H9 (cell line): Measurements from ENCODE around the gene CCDC18. TPM values are rescaled to one million over a fixed set of nuclear protein-coding genes. Genes with fewer than 3 reads are reported as not detected.
A peak's percentile ranks its signal among the peaks of the same experiment; 100 is the strongest.
"Not testable (repeated sequence)": the region's sequence is repeated elsewhere in the genome, so short reads cannot be mapped to it uniquely, and the experiment has no call there.

ENCODE experiments used
- DNase-seq: peaks from one replicate; pipeline ENCODE4 v3.0.0-alpha.2; 2017
- H2AFZ ChIP-seq: one replicate; pipeline ENCODE4 v1.6.1; 2013; ENCODE audit warnings: mild to moderate bottlenecking, low read length, control low read depth, moderate library complexity
- H2AK5ac ChIP-seq: 2 replicates; pipeline ENCODE4 v1.6.1; 2013; ENCODE audit warnings: low read length, control low read depth, mixed read lengths; ENCODE audit not compliant: insufficient read length
- H2BK120ac ChIP-seq: one replicate; pipeline ENCODE4 v1.6.1; 2013; ENCODE audit warnings: low read depth, mild to moderate bottlenecking, low read length, control low read depth, inconsistent platforms; ENCODE audit not compliant: poor library complexity, severe bottlenecking
- H2BK12ac ChIP-seq: 2 replicates; pipeline ENCODE4 v1.6.1; 2013; ENCODE audit warnings: low read length, control low read depth, mixed read lengths, low read depth; ENCODE audit not compliant: insufficient read length
- H2BK15ac ChIP-seq: 2 replicates; pipeline ENCODE4 v1.6.1; 2013; ENCODE audit warnings: low read depth, low read length, control low read depth
- H2BK20ac ChIP-seq: one replicate; pipeline ENCODE4 v1.6.1; 2013; ENCODE audit warnings: low read depth, mild to moderate bottlenecking, low read length, control low read depth, inconsistent platforms; ENCODE audit not compliant: poor library complexity, severe bottlenecking
- H2BK5ac ChIP-seq: 2 replicates; pipeline ENCODE4 v1.6.1; 2013; ENCODE audit warnings: low read length, control low read depth, mixed read lengths; ENCODE audit not compliant: insufficient read length
- H3K14ac ChIP-seq: 2 replicates; pipeline ENCODE4 v1.6.1; 2013; ENCODE audit warnings: low read length, control low read depth; ENCODE audit not compliant: insufficient read depth
- H3K18ac ChIP-seq: 2 replicates; pipeline ENCODE4 v1.6.1; 2013; ENCODE audit warnings: low read depth, mild to moderate bottlenecking, mixed read lengths, low read length, control low read depth; ENCODE audit not compliant: insufficient read length
- H3K23ac ChIP-seq: 2 replicates; pipeline ENCODE4 v1.6.1; 2013; ENCODE audit warnings: low read length, control low read depth, mixed read lengths, low read depth; ENCODE audit not compliant: insufficient read length
- H3K23me2 ChIP-seq: 2 replicates; pipeline ENCODE4 v1.6.1; 2013; ENCODE audit warnings: low read depth, mild to moderate bottlenecking, mixed read lengths, low read length, control low read depth; ENCODE audit not compliant: insufficient read length, poor library complexity, severe bottlenecking
- H3K27ac ChIP-seq: 2 replicates; pipeline ENCODE4 v1.5.1; 2013; ENCODE audit warnings: low read length, control low read depth, mixed read lengths, low read depth; ENCODE audit not compliant: insufficient read length
- H3K27me3 ChIP-seq: 2 replicates; pipeline ENCODE4 v1.6.1; 2013; ENCODE audit warnings: low read length, control low read depth, inconsistent platforms; ENCODE audit not compliant: insufficient read depth
- H3K4ac ChIP-seq: 2 replicates; pipeline ENCODE4 v1.6.1; 2013; ENCODE audit warnings: low read depth, mild to moderate bottlenecking, control low read depth, inconsistent platforms, low read length, moderate library complexity
- H3K4me1 ChIP-seq: 2 replicates; pipeline ENCODE4 v1.6.1; 2013; ENCODE audit warnings: low read length, control low read depth, inconsistent platforms; ENCODE audit not compliant: insufficient read depth
- H3K4me2 ChIP-seq: 2 replicates; pipeline ENCODE4 v1.6.1; 2013; ENCODE audit warnings: low read length, control low read depth, mixed read lengths; ENCODE audit not compliant: insufficient read length, insufficient read depth
- H3K56ac ChIP-seq: 2 replicates; pipeline ENCODE4 v1.6.1; 2013; ENCODE audit warnings: low read depth, mild to moderate bottlenecking, mixed read lengths, low read length, control low read depth; ENCODE audit not compliant: insufficient read length
- H3K79me1 ChIP-seq: 2 replicates; pipeline ENCODE4 v1.6.1; 2013; ENCODE audit warnings: low read depth, mild to moderate bottlenecking, moderate library complexity, low read length, control low read depth, inconsistent platforms; ENCODE audit not compliant: insufficient read depth, poor library complexity, severe bottlenecking
- H3K79me2 ChIP-seq: 2 replicates; pipeline ENCODE4 v1.6.1; 2013; ENCODE audit warnings: low read length, control low read depth, inconsistent platforms; ENCODE audit not compliant: insufficient read depth
- H3K9ac ChIP-seq: 2 replicates; pipeline ENCODE4 v1.6.1; 2013; ENCODE audit warnings: low read length, control low read depth, mixed read lengths; ENCODE audit not compliant: insufficient read length; ENCODE audit errors: extremely low read depth
- H3K9me3 ChIP-seq: one replicate; pipeline ENCODE4 v1.6.1; 2013; ENCODE audit warnings: low read depth, low read length, inconsistent platforms; ENCODE audit not compliant: control insufficient read depth
- H3T11ph ChIP-seq: one replicate; pipeline ENCODE4 v1.6.1; 2013; ENCODE audit warnings: mild to moderate bottlenecking, low read length, control low read depth, inconsistent platforms
- H4K20me1 ChIP-seq: one replicate; pipeline ENCODE4 v1.6.1; 2013; ENCODE audit not compliant: control insufficient read depth, insufficient read length, insufficient read depth
- H4K5ac ChIP-seq: 2 replicates; pipeline ENCODE4 v1.6.1; 2013; ENCODE audit warnings: low read depth, mild to moderate bottlenecking, mixed read lengths, low read length, control low read depth; ENCODE audit not compliant: insufficient read length
- H4K8ac ChIP-seq: replicated peaks from 2 replicates; pipeline ENCODE4 v1.6.1; 2013; ENCODE audit warnings: low read length, control low read depth, mixed read lengths, low read depth; ENCODE audit not compliant: insufficient read length
- H4K91ac ChIP-seq: 2 replicates; pipeline ENCODE4 v1.6.1; 2013; ENCODE audit warnings: low read depth, mild to moderate bottlenecking, moderate library complexity, mixed read lengths, low read length, control low read depth; ENCODE audit not compliant: insufficient read length
- H3K27ac Mint-ChIP-seq, 3 experiments: 2 replicates in 2 of 3; 3 replicates in 1 of 3; pipeline ENCODE4 v1.8.0; 2020 to 2021; ENCODE audit warnings: mixed read lengths in 3 of 3, mild to moderate bottlenecking in 1 of 3, moderate library complexity in 1 of 3
- H3K27me3 Mint-ChIP-seq: 2 replicates; pipeline ENCODE4 v1.8.0; 2021; ENCODE audit warnings: low read depth, mild to moderate bottlenecking, moderate library complexity, mixed read lengths
- H3K36me3 Mint-ChIP-seq, 3 experiments: 2 replicates in 2 of 3; 3 replicates in 1 of 3; pipeline ENCODE4 v1.8.0; 2020 to 2021; ENCODE audit warnings: low read depth in 3 of 3, mixed read lengths in 3 of 3; ENCODE audit not compliant: insufficient read depth in 1 of 3
- H3K4me1 Mint-ChIP-seq, 2 experiments: 2 replicates each; pipeline ENCODE4 v1.8.0; 2020; ENCODE audit warnings: mixed read lengths in 2 of 2
- H3K4me3 Mint-ChIP-seq, 2 experiments: 2 replicates in 1 of 2; 3 replicates in 1 of 2; pipeline ENCODE4 v1.8.0; 2020 to 2021; ENCODE audit warnings: mild to moderate bottlenecking in 2 of 2, mixed read lengths in 2 of 2, moderate library complexity in 1 of 2
- H3K9me3 Mint-ChIP-seq, 2 experiments: 2 replicates in 1 of 2; 3 replicates in 1 of 2; pipeline ENCODE4 v1.8.0; 2020; ENCODE audit warnings: mild to moderate bottlenecking in 2 of 2, mixed read lengths in 2 of 2, moderate library complexity in 1 of 2
- WGBS: extraction: QIAGEN DNeasy Blood & Tissue Kit; methylation state at CpG from one replicate; pipeline ENCODE4 v1.1.7; 2013; ENCODE audit warnings: missing lambda C conversion rate, low lambda C conversion rate, mixed read lengths; ENCODE audit not compliant: insufficient read length; ENCODE audit errors: extremely low coverage; 5-methylcytosine and 5-hydroxymethylcytosine counted together
- total RNA-seq: library from RNA; stranded (reverse); gene quantifications from 2 replicates; pipeline ENCODE4 v1.2.1, GENCODE V29; 2021
- TF ChIP-seq, protein P1 (sequence below): fragments of 200-600 bp; sonication (generic); conservative IDR thresholded peaks from 3 replicates; pipeline ENCODE4 v1.8.0; 2021; ENCODE audit warnings: antibody characterized with exemption, mild to moderate bottlenecking

CCDC18 gene
- total RNA-seq, 1 experiment from 2014 or later, result 19.5 TPM

- H3K4me1 ChIP-seq, result no peaks in the 10 kb centered on the region; the same call in 1 of the 2 replicates
- TF ChIP-seq, protein P1, sequence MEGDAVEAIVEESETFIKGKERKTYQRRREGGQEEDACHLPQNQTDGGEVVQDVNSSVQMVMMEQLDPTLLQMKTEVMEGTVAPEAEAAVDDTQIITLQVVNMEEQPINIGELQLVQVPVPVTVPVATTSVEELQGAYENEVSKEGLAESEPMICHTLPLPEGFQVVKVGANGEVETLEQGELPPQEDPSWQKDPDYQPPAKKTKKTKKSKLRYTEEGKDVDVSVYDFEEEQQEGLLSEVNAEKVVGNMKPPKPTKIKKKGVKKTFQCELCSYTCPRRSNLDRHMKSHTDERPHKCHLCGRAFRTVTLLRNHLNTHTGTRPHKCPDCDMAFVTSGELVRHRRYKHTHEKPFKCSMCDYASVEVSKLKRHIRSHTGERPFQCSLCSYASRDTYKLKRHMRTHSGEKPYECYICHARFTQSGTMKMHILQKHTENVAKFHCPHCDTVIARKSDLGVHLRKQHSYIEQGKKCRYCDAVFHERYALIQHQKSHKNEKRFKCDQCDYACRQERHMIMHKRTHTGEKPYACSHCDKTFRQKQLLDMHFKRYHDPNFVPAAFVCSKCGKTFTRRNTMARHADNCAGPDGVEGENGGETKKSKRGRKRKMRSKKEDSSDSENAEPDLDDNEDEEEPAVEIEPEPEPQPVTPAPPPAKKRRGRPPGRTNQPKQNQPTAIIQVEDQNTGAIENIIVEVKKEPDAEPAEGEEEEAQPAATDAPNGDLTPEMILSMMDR, result no peak
- H3T11ph ChIP-seq, result no peak overlapping the region
- H4K8ac ChIP-seq, result no peak overlapping the region
- peaks cover 0 to 5% of the 10 kb centered on the region in 2 experiments; a peak in 3 of 4 replicates for H3K4me1 Mint-ChIP-seq
- DNase-seq, result no peak
- H2AFZ ChIP-seq, result no peak overlapping the region
- H3K4ac ChIP-seq, result no peak overlapping the region
- H3K14ac ChIP-seq, result no peak overlapping the region
- no peak overlapping the region for H2BK15ac ChIP-seq
- H3K27ac Mint-ChIP-seq, result peak overlapping the region in 1 of 3 experiments; percentile 53; a peak in 1 of 7 replicates
- no peaks in the 10 kb centered on the region; the same call in 1 of the 2 replicates for H3K79me2 ChIP-seq
- no peak overlapping the region for H2BK20ac ChIP-seq
- no peak overlapping the region for H2BK5ac ChIP-seq
- H2BK12ac ChIP-seq, result no peak overlapping the region
- no peak overlapping the region for H2BK120ac ChIP-seq
- peaks cover 3 to 24% (median 19%) of the 10 kb centered on the region in 3 experiments; a peak in 6 of 7 replicates for H3K36me3 Mint-ChIP-seq
- H3K9ac ChIP-seq, result no peak overlapping the region
- no peak overlapping the region for H3K23ac ChIP-seq
- no peak overlapping the region for H3K4me3 Mint-ChIP-seq
- peaks cover 0 to 2% of the 10 kb centered on the region in 2 experiments; a peak in 1 of 5 replicates for H3K9me3 Mint-ChIP-seq
- no peak overlapping the region for H3K18ac ChIP-seq
- WGBS, result no CpG with 5 or more reads among the region's 2 CpGs
- H3K23me2 ChIP-seq, result no peaks in the 10 kb centered on the region
- no peak overlapping the region for H2AK5ac ChIP-seq
- H4K5ac ChIP-seq, result no peak overlapping the region
- H3K4me2 ChIP-seq, result no peak overlapping the region
- no peak overlapping the region for H3K56ac ChIP-seq
- no peak overlapping the region for H4K91ac ChIP-seq
- H3K27me3 Mint-ChIP-seq, result no peaks in the 10 kb centered on the region; the same call in 1 of the 2 replicates
- H3K27me3 ChIP-seq, result no peaks in the 10 kb centered on the region
- no peaks in the 10 kb centered on the region for H3K9me3 ChIP-seq
- H3K27ac ChIP-seq, result no peak overlapping the region
- peaks cover 3% of the 10 kb centered on the region for H3K79me1 ChIP-seq
- H4K20me1 ChIP-seq, result no peaks in the 10 kb centered on the region
Measured at GRCh38 chr1:93164816-93165215, 15.7 kb upstream of the CCDC18 start.

DNA sequence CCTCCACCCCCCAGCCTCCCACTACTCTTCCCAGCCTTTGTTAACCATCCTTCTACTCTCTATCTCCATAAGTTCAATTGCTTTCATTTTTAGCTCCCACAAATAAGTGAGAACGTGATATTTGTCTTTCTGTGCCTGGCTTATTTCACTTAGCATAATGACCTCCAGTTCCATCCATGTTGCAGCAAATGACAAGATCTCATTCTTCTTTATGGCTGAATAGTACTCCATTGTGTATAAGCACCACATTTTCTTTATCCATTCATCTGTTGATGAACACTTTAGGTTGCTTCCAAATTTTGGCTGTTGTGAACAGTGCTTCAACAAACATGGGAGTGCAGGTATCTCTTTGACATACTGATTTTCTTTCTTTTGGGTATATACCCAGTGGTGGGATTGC is 14.6 kb upstream of the CCDC18 start:
- H3K36me3 Mint-ChIP-seq, result peaks cover 3 to 26% (median 19%) of the 10 kb centered on the region in 3 experiments; a peak in 6 of 7 replicates
- no CpG with 5 or more reads among the region's 1 CpG for WGBS
- H4K8ac ChIP-seq, H3K9me3 ChIP-seq, H3T11ph ChIP-seq, H3K4me1 Mint-ChIP-seq, H3K9ac ChIP-seq, H4K20me1 ChIP-seq, H3K4me3 Mint-ChIP-seq, H3K27ac Mint-ChIP-seq, H3K4ac ChIP-seq, H4K91ac ChIP-seq, H2AK5ac ChIP-seq, H2BK120ac ChIP-seq, H2BK15ac ChIP-seq, H3K79me1 ChIP-seq, H3K18ac ChIP-seq, H3K27me3 ChIP-seq, H3K56ac ChIP-seq, H3K27me3 Mint-ChIP-seq, H2BK5ac ChIP-seq, H3K9me3 Mint-ChIP-seq, H2BK12ac ChIP-seq, H3K4me1 ChIP-seq, H3K79me2 ChIP-seq, H2AFZ ChIP-seq, H3K23ac ChIP-seq, H3K4me2 ChIP-seq, H3K14ac ChIP-seq, DNase-seq, H4K5ac ChIP-seq, H3K27ac ChIP-seq, H3K23me2 ChIP-seq, H2BK20ac ChIP-seq: not testable (repeated sequence)
